ENCODE results near the gene MLNR. TPM values are rescaled to one million over a fixed set of nuclear protein-coding genes. Genes with fewer than 3 reads are reported as not detected.

The MLNR gene
- polyA plus RNA-seq, 1 of the 3 experiments (the other 2 are of a cell fraction), result not detected

DNA sequence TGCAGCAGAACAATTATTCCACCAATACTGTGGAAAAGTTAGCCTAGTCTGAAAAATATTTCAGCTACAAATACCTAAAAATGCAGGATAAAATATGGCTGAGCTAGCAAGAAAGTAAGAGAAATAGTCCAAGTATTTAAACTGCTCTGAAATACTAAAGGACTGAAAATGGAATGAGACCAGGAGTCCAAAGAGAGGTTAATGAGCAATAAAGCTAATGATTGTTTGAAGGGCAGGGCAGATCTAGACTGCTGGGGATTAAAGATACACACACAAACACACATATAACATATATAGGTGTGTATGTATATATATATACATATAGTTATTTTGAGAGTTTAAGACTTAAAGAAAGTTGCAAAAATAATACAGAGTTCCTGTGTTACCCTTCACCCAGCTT lies 25.0 kb downstream of the MLNR start:
- H3K9me2 ChIP-seq, result no peaks in the 10 kb centered on the region
- H3K9me3 ChIP-seq, result no peaks in the 10 kb centered on the region
- no peak overlapping the region for H3K27ac ChIP-seq (ENCODE audit: low read depth in 2 of 2, low read length in 1 of 2)
- H3K4me2 ChIP-seq, result no peak overlapping the region
- H3K9ac ChIP-seq, result no peak overlapping the region
- peaks cover 0 to 2% of the 10 kb centered on the region in 2 experiments for H3K36me3 ChIP-seq (replicated peaks in 1 of 2; ENCODE audit: control insufficient read depth in 1 of 2, insufficient read depth in 2 of 2, low read length in 1 of 2)
- TF ChIP-seq, protein P1, sequence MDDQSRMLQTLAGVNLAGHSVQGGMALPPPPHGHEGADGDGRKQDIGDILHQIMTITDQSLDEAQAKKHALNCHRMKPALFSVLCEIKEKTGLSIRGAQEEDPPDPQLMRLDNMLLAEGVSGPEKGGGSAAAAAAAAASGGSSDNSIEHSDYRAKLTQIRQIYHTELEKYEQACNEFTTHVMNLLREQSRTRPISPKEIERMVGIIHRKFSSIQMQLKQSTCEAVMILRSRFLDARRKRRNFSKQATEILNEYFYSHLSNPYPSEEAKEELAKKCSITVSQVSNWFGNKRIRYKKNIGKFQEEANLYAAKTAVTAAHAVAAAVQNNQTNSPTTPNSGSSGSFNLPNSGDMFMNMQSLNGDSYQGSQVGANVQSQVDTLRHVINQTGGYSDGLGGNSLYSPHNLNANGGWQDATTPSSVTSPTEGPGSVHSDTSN (IDR thresholded peaks at IDR 0.05), result no peak
- TF ChIP-seq GABPA (IDR thresholded peaks at IDR 0.05; ENCODE audit: low read depth) (no peak), NFIC (IDR thresholded peaks at IDR 0.05; ENCODE audit: borderline replicate concordance) (no peak)
- no peak for DNase-seq
- CTCF ChIA-PET, result interaction anchor here (1.3 to 2.3 kb wide), 2 partner anchors 36 to 37 kb away, joined by 4 to 13 read pairs; no protein-coding TSS in a partner anchor
- H3K4me3 ChIP-seq (ENCODE audit: low read depth in 2 of 2, low read length in 1 of 2), result no peak overlapping the region
- H4K20me1 ChIP-seq (ENCODE audit: insufficient read depth), result no peaks in the 10 kb centered on the region
- H3K4me1 ChIP-seq (ENCODE audit: control insufficient read depth in 1 of 2, insufficient read depth in 2 of 2, low read depth in 1 of 2, low read length in 1 of 2), result peaks cover 0 to 4% of the 10 kb centered on the region in 2 experiments; a peak in 2 of 4 replicates
- H3K79me2 ChIP-seq (ENCODE audit: insufficient read depth), result peaks cover 12% of the 10 kb centered on the region; the same call in 1 of the 2 replicates
- no peaks in the 10 kb centered on the region for H3K27me3 ChIP-seq (ENCODE audit: insufficient read depth)
- H2AFZ ChIP-seq (ENCODE audit: low read depth), result no peak overlapping the region
- H3F3A ChIP-seq (replicated peaks; ENCODE audit: insufficient read depth), result peaks cover 8% of the 10 kb centered on the region
- POLR2A ChIA-PET, result no interaction called here

DNA sequence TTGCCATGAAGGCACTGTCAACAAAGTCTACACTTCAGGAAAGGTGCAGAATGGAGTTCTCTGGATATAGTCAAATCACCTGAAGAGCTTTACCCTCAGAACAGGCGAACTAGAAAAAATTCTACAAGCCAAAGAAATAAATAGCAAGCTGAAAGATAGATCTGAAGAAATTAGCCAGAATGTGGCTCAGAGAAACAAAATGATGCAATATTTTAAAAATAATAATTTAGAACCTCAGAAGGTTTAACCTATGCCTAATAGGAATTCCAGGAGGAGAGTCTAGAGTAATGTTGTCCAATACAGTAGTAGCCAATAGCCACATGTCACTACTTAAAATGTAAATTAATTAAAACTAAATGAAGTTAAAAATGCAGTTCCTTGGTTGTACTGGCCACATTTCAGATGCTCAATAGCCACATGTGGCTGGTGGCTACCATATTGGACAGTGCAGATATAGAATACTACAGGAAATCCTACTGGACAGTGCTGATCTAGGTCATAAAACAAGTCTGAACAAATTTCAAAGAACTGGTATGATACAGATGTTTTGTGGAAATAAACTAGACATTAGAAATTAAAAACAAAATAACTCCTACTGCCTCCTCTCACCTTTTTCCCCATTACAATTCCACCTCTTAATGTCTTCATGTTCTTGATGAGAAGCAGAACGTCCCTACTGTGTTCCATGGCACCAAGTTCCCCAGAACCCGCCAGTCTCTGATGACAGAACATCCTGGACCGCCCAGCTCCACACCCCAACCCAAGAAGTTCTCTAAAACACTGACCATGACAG lies 26.9 kb downstream of the MLNR start:
- ChIA-PET POLR2A (interaction anchor here (1.7 kb wide), 1 partner anchor 197 kb away, joined by 14 read pairs; the partner anchor contains the start of genes CAB39L and SETDB2), CTCF (interaction anchor here (1.0 to 2.8 kb wide), 2 partner anchors 34 to 360 kb away, joined by 4 to 18 read pairs; no protein-coding TSS in a partner anchor)
- H3K27ac ChIP-seq (ENCODE audit: low read depth in 2 of 2, low read length in 1 of 2), result peak overlapping the region; percentile 67 to 71
- no peaks in the 10 kb centered on the region for H3K9me2 ChIP-seq
- peaks cover 16% of the 10 kb centered on the region; the same call in 1 of the 2 replicates for H3K79me2 ChIP-seq (ENCODE audit: insufficient read depth)
- H3F3A ChIP-seq (replicated peaks; ENCODE audit: insufficient read depth), result peaks cover 8% of the 10 kb centered on the region
- WGBS (ENCODE audit: low lambda C conversion rate), result 27% methylated on average over 4 of the region's 4 CpGs
- H4K20me1 ChIP-seq (ENCODE audit: insufficient read depth), result no peaks in the 10 kb centered on the region
- peak overlapping the region; percentile 88 for H3K4me2 ChIP-seq
- peaks cover 10 to 14% of the 10 kb centered on the region in 2 experiments for H3K36me3 ChIP-seq (replicated peaks in 1 of 2; ENCODE audit: control insufficient read depth in 1 of 2, insufficient read depth in 2 of 2, low read length in 1 of 2)
- no peak for TF ChIP-seq MEF2A (IDR thresholded peaks at IDR 0.05; ENCODE audit: borderline replicate concordance, low read depth)
- TF ChIP-seq, protein P2, sequence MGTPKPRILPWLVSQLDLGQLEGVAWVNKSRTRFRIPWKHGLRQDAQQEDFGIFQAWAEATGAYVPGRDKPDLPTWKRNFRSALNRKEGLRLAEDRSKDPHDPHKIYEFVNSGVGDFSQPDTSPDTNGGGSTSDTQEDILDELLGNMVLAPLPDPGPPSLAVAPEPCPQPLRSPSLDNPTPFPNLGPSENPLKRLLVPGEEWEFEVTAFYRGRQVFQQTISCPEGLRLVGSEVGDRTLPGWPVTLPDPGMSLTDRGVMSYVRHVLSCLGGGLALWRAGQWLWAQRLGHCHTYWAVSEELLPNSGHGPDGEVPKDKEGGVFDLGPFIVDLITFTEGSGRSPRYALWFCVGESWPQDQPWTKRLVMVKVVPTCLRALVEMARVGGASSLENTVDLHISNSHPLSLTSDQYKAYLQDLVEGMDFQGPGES (IDR thresholded peaks at IDR 0.05; ENCODE audit: low read depth, low read length), result no peak
- H3K9me3 ChIP-seq, result no peaks in the 10 kb centered on the region
- H3K27me3 ChIP-seq (ENCODE audit: insufficient read depth), result no peaks in the 10 kb centered on the region
- H3K9ac ChIP-seq, result peak overlapping the region; percentile 83
- H3K4me3 ChIP-seq (ENCODE audit: low read depth in 2 of 2, low read length in 1 of 2), result peak overlapping the region; percentile 71 to 75
- H2AFZ ChIP-seq (ENCODE audit: low read depth), result peak overlapping the region; percentile 98
- no peak for DNase-seq
- H3K4me1 ChIP-seq (ENCODE audit: control insufficient read depth in 1 of 2, insufficient read depth in 2 of 2, low read depth in 1 of 2, low read length in 1 of 2), result peaks cover 0 to 4% of the 10 kb centered on the region in 2 experiments; a peak in 2 of 4 replicates
